Esophagus squamous epithelium (tissue), 4 donors: ENCODE results near the gene PRKCZ.

ENCODE experiments used
- POLR2A ChIP-seq, 4 donors: fragments of 450-650 bp; IDR thresholded peaks; one replicate each; pipeline ENCODE4 v1.6.1; 2017; ENCODE audit warnings: antibody characterized with exemption in 4 of 4, mild to moderate bottlenecking in 4 of 4, moderate library complexity in 3 of 4
- TF ChIP-seq, protein P1 (sequence below), 6 experiments: fragments of 450-650 bp in 4 of 6; fragments of 200-600 bp in 2 of 6; sonication (generic) in 2 of 6; IDR thresholded peaks; one replicate each; pipeline ENCODE4 v1.5.1; 2016 to 2019; ENCODE audit warnings: antibody characterized with exemption in 6 of 6, mild to moderate bottlenecking in 4 of 6, moderate library complexity in 4 of 6

DNA sequence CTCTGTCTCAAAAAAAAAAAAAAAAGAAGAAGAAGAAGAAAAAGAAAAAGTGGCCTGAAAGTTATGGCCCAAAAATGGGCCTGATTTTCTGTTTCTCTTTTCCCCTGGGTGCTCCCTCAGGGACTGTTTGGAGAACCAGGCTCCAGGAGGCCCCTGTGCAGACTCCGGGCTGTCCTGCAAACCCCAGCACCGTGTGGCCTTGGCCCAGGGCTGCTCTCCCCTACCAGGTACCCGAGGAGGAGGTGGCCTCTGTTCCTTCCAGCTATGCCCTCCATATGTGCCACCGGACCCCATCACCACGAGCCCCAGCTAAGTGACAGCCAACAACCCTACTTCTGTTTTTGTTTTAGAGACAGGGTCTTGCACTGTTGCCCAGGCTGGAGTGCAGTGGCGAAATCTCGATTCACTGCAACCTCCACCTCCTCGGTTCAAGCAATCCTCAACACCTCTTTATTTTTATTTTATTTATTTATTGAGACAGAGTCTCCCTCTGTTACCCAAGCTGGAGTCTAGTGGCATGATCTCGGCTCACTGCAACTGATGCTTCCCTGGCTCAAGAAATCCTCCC is 151.9 kb downstream of the PRKCZ start:
- TF ChIP-seq, protein P1, sequence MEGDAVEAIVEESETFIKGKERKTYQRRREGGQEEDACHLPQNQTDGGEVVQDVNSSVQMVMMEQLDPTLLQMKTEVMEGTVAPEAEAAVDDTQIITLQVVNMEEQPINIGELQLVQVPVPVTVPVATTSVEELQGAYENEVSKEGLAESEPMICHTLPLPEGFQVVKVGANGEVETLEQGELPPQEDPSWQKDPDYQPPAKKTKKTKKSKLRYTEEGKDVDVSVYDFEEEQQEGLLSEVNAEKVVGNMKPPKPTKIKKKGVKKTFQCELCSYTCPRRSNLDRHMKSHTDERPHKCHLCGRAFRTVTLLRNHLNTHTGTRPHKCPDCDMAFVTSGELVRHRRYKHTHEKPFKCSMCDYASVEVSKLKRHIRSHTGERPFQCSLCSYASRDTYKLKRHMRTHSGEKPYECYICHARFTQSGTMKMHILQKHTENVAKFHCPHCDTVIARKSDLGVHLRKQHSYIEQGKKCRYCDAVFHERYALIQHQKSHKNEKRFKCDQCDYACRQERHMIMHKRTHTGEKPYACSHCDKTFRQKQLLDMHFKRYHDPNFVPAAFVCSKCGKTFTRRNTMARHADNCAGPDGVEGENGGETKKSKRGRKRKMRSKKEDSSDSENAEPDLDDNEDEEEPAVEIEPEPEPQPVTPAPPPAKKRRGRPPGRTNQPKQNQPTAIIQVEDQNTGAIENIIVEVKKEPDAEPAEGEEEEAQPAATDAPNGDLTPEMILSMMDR (IDR thresholded peaks at IDR 0.05), result no peak
- TF ChIP-seq POLR2A (IDR thresholded peaks at IDR 0.05), result no peak
